ENCODE data around the gene UVRAG.
A peak's percentile ranks its signal among the peaks of the same experiment; 100 is the strongest.

UVRAG gene

DNA sequence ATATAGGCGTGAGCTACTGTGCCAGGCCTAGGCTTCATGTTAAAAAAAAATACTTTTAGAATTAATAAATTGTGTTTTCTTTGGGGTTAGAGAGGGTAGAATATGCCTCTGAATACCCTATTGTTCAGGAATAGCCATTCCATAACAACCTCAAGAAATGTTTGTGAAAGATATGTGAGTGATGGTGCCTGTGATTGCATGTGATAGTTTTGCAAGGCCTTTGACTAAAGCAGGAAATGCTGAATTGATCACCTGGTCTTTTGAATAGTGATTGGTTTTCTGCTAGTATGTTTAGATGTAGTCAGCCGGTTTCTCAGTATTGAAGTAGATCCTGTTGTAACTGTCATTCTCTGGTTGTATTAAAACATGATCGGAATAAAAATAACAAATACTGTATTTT, 73.4 kb downstream of the UVRAG start:
- no peak for DNase-seq

DNA sequence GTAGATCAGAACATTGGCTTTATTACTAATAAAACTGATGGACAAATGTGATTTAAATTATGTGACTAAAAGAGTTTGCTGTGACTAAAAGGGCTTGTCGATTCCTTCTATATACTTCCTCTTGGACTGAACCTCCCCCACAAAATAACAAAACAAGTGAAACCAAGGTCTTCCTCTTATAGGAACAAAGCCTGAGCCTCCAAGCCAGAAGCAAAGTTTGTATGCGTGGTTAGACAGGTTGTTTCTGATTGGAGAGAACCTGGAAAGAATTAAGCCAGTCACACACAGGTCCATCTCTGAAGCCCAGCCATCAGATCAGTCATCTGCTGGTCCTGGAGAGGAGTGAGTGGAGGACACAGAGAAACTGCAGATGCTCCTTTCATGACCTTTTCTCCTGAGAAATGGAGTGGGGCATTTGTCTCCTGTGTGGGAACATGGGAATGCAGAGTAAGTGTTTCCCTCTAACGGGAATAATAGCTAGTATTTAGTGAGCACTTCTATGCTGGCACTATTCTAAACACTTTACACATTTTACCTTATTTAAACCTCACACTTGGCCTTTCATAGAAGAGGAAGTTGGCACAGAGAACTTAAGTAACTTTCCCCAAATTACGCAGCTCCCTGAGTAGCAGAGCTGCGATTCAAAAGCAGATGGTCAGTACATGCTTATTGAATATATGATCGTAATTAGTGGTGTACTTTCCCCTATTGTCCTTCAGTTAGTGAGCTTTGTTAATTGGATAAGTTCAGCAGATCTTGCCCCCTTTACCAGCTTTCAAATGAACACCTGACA, 77.1 kb downstream of the UVRAG start:
- no peak for DNase-seq

DNA sequence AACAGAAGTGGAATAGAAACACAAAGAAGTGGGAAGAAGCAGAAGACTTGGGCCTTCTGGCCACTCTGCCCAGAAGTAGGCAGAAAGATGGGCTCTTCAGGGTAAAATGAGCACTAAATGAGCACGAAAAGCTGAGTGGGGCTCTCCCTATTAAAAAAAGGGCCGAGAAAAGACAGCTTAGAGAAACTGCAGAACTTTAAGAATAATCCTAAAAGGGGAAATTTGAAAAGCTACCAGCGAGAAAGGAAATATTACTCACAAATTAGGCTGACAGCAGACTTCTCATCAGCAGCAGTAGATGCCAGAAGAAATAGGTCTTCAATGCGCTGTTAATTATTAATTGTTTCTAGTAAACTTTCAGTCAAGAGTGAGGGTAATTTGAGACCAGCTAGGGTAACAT, 78.2 kb downstream of the UVRAG start:
- no peak for DNase-seq

DNA sequence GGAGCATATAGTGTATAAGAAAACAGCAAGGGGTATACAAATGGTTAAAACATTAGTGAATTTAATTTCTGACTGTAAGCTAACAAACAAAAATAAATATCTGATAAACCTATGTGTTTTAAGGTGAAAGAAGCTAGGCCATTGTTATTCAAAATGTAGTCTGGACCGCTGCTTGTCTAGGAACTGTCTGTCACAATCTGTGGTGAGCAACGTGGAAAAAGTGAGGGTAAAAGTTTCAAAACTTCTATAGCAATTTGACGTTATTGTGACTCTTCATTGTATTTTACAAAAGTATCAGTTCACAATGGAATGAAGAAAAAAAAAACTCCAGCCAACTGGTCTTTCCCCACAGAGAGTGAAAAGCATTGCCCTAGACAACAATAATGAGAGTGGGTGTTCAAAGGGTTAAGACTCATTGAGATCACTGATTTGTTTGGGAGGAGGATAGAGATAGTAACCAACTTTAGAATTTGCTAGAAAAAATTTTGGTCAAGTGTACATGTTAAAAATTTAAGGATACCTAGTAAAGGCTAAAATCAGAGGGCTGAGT, 79.1 kb downstream of the UVRAG start:
- no peak for DNase-seq

DNA sequence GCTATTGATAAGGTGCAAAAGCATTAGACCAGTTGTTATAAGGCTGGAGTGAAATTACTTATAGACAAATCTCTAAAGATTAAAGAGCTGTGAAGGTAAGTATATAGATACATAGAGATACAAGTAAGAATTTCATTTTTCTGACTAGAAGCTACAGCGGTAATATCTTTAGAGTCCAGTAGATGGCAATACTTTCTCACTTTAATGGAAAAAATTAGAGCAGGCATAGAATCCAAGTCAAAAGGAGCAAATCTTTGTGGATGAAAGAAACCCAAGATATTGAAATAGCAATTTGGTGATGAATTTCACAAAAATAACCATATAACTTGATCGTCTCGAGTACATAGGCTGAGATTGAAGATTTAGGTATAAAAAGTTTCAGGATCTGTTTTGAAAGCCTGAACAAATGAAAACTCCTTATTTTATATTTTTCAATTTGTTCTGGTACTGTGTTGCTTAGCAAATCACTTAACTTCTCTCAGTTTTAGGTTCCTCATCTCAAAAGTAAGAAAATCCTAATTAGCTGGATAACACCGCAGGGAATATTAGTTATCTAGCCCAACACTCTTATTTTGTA, 81.9 kb downstream of the UVRAG start:
- peak in 1 of 2 experiments; percentile 44 for DNase-seq

DNA sequence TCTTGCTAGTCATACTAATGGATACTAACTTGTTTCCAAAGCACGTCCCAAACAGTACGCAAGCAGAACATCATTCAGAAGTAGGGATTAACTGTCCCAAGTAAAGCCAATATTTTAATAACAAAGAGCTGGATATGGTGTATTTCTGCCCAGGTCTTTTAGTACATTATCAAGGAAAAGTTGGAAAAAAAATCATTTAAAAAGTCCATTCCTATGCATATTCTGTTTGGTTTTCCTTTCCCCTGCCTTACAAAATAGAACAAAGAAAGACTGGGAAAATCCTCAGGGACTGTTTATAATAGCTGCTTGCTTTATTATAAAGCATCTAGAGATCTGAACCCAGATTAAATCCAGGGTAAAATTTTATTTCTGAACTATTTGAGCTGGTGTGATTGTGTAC, 83.9 kb downstream of the UVRAG start:
- DNase-seq, result no peak

DNA sequence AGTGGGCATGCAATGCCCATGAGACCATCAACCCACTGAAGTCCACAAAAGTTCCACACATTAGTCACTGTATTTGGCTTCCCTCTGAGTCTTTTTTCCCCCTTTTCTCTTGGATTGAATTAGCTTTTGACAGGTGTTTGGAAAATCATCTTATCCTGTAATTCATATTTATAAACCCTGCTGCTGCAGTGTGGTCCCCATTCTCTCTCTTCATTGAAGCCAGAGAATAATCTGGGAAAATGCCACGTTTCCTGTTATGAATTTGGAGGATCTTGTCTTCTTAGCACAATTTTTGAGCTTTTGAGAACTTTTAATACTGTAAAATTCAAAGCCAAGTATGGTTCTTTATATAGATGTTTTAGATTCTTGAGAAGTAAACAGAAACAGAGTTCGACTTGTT, 84.8 kb downstream of the UVRAG start:
- no peak for DNase-seq

DNA sequence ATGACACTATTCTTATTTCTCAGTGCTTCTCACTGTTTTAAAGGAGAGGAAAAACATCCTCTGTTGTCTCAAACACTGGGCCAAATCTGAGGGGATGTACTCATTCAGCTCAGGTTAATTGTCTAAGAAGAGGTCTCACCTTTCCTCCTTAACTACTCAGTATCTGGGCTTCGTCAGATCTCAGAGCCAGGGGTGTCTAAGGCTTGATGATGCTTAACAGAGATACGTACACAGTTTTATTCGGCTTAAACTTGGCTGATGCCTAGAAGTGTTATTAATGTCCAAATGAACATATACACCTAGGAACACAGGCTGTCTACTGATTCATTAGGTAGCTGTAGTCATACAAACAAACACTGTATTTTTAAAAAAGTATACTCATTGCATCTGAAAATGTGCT, 85.8 kb downstream of the UVRAG start:
- no peak for DNase-seq

DNA sequence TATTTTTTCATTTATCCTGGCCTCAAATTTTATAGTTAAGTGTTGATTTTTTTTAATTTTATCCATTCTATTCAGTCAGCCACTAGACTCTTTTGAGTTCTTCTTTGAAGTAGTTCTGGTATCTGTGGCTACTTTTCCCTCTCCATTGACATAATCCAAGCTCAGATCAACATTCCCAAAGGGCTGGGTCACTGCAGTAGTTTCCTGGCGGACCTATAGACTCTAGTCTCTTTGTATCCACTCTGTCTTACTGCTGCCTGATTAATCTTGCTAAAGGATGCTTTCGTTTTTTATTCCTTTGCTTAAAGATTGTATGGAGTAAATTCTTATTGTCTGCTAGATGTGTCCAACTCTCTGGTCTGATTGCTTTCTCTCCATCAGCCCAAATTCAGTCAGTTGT, 87.6 kb downstream of the UVRAG start:
- DNase-seq, result no peak

DNA sequence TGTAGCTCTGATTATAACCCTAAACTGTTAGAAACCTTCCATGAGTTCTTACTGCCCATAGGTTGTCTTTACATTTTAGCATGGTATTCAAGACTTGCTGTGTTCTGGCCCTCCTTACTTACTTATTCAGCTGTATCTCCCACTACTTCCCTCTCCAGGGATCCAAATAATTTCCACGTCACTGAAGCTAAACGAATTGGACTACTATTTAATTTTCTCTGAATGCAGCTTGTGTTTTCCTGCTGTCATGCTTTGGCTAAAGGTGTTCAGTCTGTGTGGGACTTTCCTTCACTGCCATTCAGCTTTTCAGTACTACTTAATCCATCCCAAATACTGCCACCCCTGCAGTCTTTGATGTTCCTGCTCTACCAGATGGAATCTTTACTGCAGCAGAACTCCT, 88.3 kb downstream of the UVRAG start:
- no peak for DNase-seq

DNA sequence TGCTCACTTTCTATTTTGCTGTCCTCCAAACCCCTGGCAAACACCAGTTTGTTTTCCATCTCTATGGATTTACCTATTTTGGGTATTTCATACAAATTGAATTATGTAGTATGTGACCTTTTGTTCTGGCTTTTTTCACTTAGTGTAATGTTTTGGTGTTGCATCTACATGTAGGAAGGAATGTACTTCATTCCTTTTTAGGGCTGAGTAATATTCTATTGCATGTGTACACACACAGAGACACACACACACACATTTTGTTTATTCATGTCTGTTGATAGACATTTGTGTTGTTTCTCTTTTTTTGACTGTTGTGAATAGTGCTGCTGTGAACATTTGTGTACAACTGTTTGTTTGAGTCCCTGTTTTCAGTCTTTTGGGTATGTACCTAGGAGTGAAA, 90.4 kb downstream of the UVRAG start:
- no peak for DNase-seq

DNA sequence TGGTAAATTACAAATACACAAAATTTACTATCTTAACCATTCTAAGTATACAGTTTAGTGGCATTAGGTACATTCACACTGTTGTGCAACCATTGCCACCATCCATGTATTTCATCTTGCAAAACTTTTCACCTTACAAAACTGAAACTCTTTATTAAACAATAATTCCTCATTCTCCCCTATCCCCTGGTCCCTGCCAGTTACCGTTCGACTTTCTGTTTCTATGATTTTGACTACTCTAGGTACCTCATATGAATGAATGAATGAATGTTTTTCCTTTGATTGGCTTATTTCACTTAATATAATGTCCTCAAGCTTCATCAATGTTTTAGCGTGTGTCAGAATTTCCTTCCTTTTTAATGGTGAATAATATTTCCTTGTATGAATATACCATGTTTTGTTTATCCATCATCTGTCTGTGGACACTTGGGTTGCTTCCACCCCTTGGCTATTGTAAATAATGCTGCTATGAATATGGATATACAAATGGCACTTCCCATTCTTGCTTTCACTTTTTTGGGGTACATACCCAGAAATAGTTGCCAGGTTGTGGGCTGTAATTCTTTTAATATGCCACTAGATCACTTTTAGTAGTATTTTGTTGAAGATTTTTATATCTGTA, 93.0 kb downstream of the UVRAG start:
- DNase-seq, result no peak

DNA sequence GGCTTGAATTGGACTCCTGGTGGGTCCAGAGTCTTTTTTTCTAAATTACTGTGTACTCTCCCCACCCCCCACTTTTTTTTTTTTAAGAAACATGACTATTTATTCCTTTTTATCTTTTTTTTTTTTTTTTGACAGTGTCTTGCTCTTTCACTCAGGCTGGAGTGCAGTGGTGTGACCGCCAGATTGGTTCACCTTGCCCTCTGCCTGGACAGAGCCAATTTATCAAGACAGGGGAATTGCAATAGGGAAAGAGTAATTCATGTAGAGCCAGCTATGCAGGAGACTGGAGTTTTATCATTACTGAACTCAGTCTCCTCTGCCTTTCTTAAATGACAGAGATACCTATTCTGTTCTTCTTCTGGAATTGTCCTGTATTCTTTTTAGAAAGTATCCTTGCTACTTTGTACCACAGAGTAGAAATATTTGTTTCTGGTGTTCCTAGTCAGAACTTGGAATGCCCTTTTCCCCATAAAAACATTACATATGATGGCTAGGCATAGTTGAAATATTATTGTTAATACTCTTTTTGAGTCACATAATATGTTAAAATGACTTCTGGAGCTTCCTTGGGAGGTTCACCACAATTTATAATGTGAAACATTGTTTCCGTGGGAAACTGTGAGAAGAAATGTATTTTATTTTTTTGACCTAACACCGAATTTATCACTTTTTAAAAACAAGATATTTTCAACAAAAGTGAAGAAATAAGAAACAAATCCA, 95.6 kb downstream of the UVRAG start:
- no peak for DNase-seq

DNA sequence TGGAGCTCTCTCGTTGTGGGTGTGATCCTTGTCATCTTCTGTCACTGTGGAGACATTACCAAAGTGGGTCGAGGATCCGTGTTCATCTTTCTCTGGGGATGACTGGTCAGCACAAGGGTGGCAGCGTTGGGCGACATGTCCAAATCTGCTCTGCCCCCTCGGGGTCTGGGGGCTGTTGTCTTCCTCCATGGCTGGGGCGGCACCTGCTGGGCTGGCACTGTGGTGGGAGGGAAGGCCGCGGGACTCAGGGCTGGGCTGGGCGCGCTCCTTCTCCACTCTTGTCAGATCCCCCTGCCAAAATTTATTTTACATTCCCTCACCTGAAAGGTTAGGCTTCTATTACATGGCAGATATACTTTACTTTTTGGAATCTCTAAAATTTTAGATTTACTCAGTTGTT, 96.4 kb downstream of the UVRAG start:
- no peak for DNase-seq

DNA sequence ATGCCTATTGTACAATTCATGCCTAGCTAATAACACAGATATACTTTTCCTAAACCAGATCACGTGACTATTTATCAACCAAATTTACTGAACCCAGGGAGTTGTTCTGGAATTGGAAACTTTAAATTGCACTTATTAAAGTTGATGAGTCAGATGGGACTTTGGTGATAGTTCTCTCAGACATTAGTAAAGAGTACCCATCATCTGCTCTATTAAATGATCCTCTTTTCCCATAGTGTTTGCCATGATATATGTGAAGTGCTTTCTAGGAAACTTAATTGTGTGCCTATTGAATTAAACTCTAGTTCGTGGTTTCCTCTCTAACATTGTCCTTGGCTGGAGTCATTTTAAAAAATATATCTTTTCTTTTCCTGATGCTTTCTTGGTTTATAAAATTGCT, 99.0 kb downstream of the UVRAG start:
- no peak for DNase-seq

DNA sequence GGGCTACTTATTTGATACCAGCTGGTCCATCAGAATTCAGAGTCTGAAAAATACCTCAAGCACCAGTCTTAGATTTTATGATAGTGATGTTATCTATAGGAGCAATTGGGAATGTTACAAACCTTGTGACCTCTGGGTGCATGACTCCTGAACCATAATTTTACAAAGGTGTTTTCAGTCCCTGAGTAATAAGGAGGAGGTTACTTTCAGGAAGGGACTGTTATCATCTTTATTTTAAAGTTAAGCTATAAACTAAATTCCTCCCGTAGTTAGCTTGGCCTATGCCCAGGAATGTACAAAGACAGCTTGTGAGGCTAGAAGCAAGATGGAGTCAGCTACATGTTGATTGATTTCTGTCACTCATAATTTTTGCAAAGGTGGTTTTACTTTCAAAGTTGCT, 101.9 kb downstream of the UVRAG start:
- no peak for DNase-seq

DNA sequence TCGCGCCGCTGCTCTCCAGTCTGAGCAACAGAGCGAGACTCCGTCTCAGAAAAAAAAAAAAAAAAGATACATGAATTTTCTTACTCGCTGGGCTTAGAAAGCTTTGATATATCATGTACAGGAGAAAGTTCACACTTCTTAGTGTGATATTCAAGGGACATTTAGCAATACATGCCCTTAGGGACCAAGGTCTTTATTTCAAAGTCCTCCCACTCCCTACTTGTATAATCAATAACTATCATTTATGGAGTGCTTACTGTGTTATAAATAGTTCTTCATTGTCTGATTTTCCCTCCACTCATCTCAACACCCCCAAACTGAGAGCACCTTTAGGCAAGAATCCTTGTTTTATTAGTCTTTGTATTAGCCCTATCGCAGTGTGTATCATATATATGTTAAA, 103.3 kb downstream of the UVRAG start:
- DNase-seq, result no peak

DNA sequence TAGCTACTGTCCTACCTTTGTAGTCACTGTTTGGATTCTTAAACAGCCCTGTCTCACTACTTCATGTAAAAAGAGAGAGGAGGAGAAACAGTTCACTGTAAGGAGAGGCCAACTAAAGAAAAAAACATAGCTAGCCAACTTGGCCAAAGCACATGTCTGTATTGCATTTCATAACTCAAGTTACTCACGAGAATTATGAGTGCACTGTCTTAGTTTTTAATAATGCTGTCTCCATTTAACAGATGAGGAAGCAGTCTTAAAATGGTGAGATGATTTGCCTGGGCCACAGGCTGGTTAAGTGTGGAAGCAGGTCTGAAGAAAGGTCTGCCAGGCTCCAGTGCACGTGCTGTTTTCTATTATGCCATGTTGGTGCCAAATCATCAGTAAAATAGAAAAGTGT, 104.5 kb downstream of the UVRAG start:
- no peak for DNase-seq

DNA sequence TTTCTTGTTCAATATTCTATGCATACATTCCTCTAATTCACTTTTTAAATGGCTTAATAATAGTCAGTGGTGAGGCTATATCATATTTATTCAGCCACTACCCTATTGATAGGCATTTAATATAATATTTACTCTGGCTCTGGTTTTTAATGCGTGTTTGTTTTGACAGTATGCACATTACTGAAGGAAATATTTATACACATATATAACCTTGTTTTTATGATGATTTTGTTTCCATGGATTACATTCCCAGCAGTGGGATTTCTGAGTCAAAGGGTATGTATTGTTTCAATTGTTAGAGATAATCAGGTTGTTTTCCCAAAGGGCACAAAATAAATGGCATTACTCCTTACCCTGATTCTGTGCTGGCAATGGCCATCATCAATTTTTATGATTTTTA, 105.8 kb downstream of the UVRAG start:
- DNase-seq, result no peak

DNA sequence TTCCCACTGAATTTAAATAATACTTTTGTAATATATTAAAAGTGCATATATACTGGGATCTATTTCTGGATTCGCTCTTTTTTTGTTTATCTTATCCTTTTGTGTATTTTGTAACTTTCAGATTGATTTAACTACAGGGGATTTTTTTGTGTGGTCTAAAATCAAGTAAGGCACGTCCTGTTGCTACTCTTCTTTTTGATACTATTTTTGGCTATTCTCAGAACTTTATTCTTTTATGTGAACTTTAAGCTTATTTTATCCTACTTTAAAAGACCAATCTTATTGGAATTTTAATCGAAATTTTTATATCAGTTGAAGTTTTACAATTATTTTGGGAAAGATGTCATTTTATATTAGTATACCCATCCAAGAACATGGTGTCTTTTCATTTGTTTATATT, 106.8 kb downstream of the UVRAG start:
- no peak for DNase-seq

DNA sequence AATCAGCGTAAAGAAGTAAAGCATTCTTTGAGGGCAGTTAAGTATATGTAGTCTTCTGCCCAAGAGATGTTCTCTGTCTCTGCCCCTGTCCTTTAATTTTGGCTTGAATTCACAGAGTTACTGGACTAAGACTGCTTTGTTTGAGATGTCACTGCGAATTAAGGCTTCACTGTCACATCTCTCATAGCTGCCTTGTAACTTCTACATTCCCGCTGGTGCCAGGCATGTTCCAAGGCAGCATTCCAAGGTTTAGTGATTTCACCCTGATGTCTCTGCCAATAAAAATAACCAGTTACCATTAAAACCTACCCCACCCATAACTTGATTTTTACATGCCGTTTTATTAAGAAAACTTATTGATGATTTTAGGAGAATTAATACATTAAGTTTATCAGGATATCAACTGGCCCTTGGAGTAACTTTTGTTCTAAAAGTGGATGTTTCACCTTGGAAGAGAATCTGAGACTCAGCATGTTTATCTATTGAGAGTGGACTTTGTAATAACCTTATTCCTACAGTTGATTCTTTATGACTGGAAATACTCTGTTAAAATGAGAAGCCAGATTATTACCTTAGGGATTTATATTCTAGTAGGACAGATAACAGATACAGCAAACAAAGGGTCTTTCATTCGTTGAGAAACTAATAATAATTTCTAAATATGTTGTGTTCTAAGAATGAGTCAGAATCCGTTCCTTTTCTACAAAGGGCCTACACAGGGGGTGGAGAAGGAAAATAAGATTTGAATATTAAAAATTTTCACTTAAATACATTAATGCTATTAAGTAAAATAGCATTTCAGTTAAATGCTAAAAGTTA, 110.2 kb downstream of the UVRAG start:
- no peak for DNase-seq

DNA sequence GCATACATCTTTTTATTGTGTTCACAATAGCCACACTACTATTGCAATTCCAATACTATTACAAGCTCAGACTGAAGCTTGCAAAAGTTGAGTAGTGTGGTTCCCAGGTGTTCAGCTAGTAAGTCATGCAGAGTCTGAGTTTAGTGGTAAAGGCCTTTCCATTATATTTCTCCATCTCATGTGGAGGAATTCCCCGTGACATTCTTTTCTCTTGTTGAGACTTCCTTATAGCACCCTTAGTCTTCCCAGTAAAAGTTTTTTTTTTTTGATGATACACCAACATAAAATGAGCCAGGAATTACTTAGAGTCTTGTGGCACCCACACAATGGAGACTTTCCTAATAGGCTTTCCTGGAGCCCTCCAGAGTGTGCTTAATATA, 110.8 kb downstream of the UVRAG start:
- no peak for DNase-seq

DNA sequence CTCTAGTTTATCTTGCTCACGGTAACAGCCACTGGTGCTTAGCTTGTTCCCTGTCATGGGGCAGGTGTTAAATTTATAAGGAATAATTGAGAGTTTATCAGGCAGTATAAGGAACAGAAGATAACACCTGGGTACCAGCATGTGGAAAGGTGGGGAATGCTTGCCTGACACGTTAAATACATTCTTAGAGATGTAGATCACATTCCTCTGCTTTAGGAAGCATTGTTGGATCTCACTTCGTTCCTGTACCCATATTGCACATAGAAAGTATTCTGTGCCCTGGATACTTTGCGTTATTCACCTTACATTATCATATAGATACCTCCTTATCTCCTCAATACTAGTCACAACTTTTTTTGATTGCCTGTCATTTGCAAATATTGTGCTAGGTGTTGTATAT, 114.7 kb downstream of the UVRAG start:
- DNase-seq, result no peak
